Tibial nerve (tissue), 4 donors: Measurements from ENCODE around the gene BTD. TPM values are rescaled to one million over a fixed set of nuclear protein-coding genes. Genes with fewer than 3 reads are reported as not detected.

Experiments used
- DNase-seq, 2 donors: peaks; one replicate each; pipeline ENCODE4 v3.0.0-alpha.2; 2019; ENCODE audit warnings: low spot score in 2 of 2
- H3K27ac ChIP-seq, 4 donors: fragments of 200-600 bp; sonication (generic) in 3 of 4; one replicate each; pipeline ENCODE4 v1.5.1; 2017 to 2019; ENCODE audit warnings: mild to moderate bottlenecking in 1 of 4
- H3K27me3 ChIP-seq, 2 donors: fragments of 200-600 bp; sonication (generic) in 1 of 2; one replicate each; pipeline versions ENCODE4 v1.5.1 to v1.6.0; 2017 to 2019
- H3K36me3 ChIP-seq, 3 donors: fragments of 200-600 bp; sonication (generic); one replicate each; pipeline ENCODE4 v1.5.1; 2018 to 2019
- H3K4me1 ChIP-seq, 4 donors: fragments of 200-600 bp; sonication (generic) in 3 of 4; one replicate each; pipeline ENCODE4 v1.5.1; 2017 to 2019
- H3K4me3 ChIP-seq, 4 donors: fragments of 200-600 bp; sonication (generic) in 3 of 4; one replicate each; pipeline ENCODE4 v1.5.1; 2017 to 2019; ENCODE audit warnings: mild to moderate bottlenecking in 1 of 4, moderate library complexity in 1 of 4
- H3K9me3 ChIP-seq, 4 donors: fragments of 200-600 bp; sonication (generic) in 3 of 4; one replicate each; pipeline ENCODE4 v1.5.1; 2017 to 2019
- EP300 ChIP-seq, 2 donors: sonication (generic); formaldehyde crosslinking; IDR thresholded peaks; one replicate each; pipeline ENCODE4 v1.6.1; 2017; ENCODE audit warnings: antibody characterized with exemption in 2 of 2, mild to moderate bottlenecking in 1 of 2
- POLR2A ChIP-seq, 2 donors: fragments of 450-650 bp; IDR thresholded peaks; one replicate each; pipeline ENCODE4 v1.6.1; 2017; ENCODE audit warnings: antibody characterized with exemption in 2 of 2, mild to moderate bottlenecking in 2 of 2, moderate library complexity in 2 of 2
- WGBS, 2 donors: methylation state at CpG; one replicate each; pipeline ENCODE4 v1.1.5; 2018; 5-methylcytosine and 5-hydroxymethylcytosine counted together
- total RNA-seq, 4 donors: library from RNA; depleted of rRNA; stranded (reverse); fragments of >200 nt; gene quantifications; one replicate each; pipeline ENCODE4 v1.1.0, GENCODE V29; 2016
- TF ChIP-seq, protein P1 (sequence below), 5 experiments: fragments of 200-600 bp in 3 of 5; fragments of 450-650 bp in 2 of 5; sonication (generic) in 3 of 5; IDR thresholded peaks; one replicate each; pipeline ENCODE4 v1.5.1; 2016 to 2019; ENCODE audit warnings: antibody characterized with exemption in 5 of 5, mild to moderate bottlenecking in 3 of 5, moderate library complexity in 2 of 5

BTD gene
- total RNA-seq, 4 donors from 2014 or later = 14.4 to 50.0 (median 40.2) TPM

- Histone ChIP-seq H3K27me3 (no peaks in the 10 kb centered on the region), H3K36me3 (no peaks in the 10 kb centered on the region), H3K4me3 (no peak overlapping the region), H3K27ac (peak overlapping the region in 1 of 4 donors; percentile 77), H3K4me1 (peaks cover 0 to 5% (median 0%) of the 10 kb centered on the region in 4 donors), H3K9me3 (peaks cover 0 to 26% (median 3%) of the 10 kb centered on the region in 4 donors)
- TF ChIP-seq POLR2A (IDR thresholded peaks at IDR 0.05) = no peak
- TF ChIP-seq, protein P1, sequence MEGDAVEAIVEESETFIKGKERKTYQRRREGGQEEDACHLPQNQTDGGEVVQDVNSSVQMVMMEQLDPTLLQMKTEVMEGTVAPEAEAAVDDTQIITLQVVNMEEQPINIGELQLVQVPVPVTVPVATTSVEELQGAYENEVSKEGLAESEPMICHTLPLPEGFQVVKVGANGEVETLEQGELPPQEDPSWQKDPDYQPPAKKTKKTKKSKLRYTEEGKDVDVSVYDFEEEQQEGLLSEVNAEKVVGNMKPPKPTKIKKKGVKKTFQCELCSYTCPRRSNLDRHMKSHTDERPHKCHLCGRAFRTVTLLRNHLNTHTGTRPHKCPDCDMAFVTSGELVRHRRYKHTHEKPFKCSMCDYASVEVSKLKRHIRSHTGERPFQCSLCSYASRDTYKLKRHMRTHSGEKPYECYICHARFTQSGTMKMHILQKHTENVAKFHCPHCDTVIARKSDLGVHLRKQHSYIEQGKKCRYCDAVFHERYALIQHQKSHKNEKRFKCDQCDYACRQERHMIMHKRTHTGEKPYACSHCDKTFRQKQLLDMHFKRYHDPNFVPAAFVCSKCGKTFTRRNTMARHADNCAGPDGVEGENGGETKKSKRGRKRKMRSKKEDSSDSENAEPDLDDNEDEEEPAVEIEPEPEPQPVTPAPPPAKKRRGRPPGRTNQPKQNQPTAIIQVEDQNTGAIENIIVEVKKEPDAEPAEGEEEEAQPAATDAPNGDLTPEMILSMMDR (IDR thresholded peaks at IDR 0.05) = no peak
- TF ChIP-seq EP300 (IDR thresholded peaks at IDR 0.05) = no peak
- 76 to 77% methylated on average over 5 of the region's 5 CpGs for WGBS, 2 donors
- DNase-seq = no peak
Measured at GRCh38 chr3:15656342-15656741, 54.8 kb downstream of the BTD start.

DNA sequence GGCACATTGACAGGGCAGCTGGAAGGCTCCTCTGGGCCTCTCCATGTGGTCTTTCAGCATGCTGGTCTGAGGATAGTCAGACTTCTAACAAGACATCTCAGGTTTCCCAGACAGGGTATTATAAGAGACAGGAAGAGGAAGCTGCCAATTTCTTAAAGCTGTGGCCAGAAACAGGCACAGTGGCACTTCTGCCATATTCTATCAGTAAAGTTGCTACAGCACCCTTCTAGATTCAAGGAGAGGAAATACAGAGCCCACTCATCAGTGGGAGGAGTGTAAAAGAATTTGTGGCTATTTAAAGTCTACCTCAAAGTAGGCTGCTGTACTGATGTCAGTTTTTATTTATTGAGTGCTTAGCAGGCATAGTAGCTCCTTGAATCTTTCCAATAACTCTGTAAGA lies 55.5 kb downstream of the BTD start:
- Histone ChIP-seq H3K27me3 (no peaks in the 10 kb centered on the region), H3K4me1 (peaks cover 0 to 5% (median 0%) of the 10 kb centered on the region in 4 donors), H3K36me3 (no peaks in the 10 kb centered on the region), H3K9me3 (peaks cover 0 to 26% (median 3%) of the 10 kb centered on the region in 4 donors), H3K27ac (no peak overlapping the region), H3K4me3 (no peak overlapping the region)
- no peak for DNase-seq
- TF ChIP-seq, protein P1 (IDR thresholded peaks at IDR 0.05) = no peak
- TF ChIP-seq POLR2A (IDR thresholded peaks at IDR 0.05) (no peak), EP300 (IDR thresholded peaks at IDR 0.05) (no peak)

DNA sequence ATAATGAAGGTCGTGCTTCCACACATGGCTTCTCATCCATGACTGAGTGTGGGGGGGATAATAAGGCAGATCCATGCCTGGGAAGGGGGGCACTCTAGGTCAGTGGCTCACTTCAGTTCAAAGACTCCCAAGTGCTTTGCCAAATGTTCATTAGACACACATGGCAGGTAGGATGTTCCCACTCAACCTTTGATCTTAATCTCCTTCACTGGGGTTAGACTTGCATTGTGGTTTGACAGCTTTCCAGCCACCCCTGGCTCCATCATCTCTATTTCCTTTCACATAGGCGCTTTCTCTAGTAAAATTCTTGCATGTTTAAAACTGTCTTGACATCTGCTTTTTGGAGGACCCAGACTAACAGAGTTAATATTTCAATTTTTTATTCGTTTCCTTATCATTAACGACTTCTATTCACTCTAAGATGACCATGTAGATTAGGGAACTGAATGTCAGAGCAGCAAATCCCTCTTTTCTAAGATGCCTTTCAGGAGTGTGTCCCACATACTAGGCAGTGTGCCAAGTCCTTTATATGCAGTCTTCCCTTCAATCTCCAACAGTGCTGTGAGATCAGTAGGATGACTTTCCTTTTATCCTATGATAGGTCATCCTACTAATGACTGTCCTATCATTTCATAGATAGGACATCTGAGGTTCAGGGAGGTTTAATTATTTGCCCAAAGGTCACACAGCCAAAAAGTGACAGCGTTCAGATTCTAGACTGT lies 57.9 kb downstream of the BTD start:
- WGBS, 2 donors = 51 to 55% methylated on average over 5 of the region's 5 CpGs
- Histone ChIP-seq H3K27me3 (no peaks in the 10 kb centered on the region), H3K27ac (peak overlapping the region in 1 of 4 donors; percentile 17), H3K4me3 (no peak overlapping the region), H3K4me1 (peaks cover 0 to 5% (median 0%) of the 10 kb centered on the region in 4 donors), H3K9me3 (peaks cover 0 to 26% (median 3%) of the 10 kb centered on the region in 4 donors), H3K36me3 (no peaks in the 10 kb centered on the region)
- DNase-seq = no peak
- TF ChIP-seq, protein P1 (IDR thresholded peaks at IDR 0.05) = no peak
- TF ChIP-seq POLR2A (IDR thresholded peaks at IDR 0.05) (no peak), EP300 (IDR thresholded peaks at IDR 0.05) (no peak)

DNA sequence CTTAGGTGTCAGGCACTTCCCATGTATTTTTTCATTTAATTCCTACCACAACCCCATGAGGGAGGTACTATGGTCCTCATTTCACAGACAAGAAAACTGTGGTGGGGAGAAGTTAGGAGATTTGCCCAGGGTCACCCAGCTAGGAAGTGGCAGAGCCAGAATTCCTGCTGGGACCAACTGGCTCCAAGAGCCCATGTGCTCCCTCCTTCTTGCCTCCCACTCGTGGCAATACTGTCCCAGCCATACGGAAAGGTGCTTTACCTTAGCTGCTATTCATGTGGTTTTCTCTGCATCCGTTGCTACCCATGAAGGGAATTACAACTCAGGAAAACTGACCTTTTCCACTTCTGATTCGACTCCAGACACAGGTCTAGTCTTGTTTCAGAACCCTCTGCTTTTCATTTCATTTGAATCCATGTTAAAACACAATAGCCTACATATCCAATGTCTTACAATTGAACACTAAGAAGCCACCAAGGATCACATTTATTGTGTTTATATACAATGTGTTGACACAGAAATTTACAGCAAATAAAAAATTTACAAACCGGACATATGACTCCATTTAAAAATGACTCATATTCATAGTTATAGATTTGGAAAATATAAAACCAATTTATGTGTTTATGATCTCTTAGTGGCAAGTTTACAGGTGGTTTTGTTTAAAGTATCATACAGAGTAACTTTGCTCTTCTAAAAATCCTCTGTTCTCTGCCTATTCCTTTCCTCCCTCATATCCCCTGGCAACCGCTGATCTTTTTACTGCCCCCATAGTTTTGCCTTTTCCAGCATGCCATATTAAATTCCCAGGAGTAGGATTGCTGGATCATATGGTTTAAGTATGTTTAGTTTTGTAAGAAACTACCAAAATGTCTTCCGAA lies 58.8 kb downstream of the BTD start:
- peaks cover 0 to 5% (median 0%) of the 10 kb centered on the region in 4 donors for H3K4me1 ChIP-seq
- no peak overlapping the region for H3K4me3 ChIP-seq
- no peaks in the 10 kb centered on the region for H3K27me3 ChIP-seq
- WGBS, 2 donors = 65 to 78% methylated on average over 7 of the region's 7 CpGs
- DNase-seq = no peak
- H3K36me3 ChIP-seq = peaks cover 0 to 3% (median 0%) of the 10 kb centered on the region in 3 donors
- peaks cover 0 to 24% (median 3%) of the 10 kb centered on the region in 4 donors for H3K9me3 ChIP-seq
- TF ChIP-seq POLR2A (IDR thresholded peaks at IDR 0.05) (no peak), EP300 (IDR thresholded peaks at IDR 0.05) (no peak)
- TF ChIP-seq, protein P1 (IDR thresholded peaks at IDR 0.05) = no peak
- no peak overlapping the region for H3K27ac ChIP-seq

DNA sequence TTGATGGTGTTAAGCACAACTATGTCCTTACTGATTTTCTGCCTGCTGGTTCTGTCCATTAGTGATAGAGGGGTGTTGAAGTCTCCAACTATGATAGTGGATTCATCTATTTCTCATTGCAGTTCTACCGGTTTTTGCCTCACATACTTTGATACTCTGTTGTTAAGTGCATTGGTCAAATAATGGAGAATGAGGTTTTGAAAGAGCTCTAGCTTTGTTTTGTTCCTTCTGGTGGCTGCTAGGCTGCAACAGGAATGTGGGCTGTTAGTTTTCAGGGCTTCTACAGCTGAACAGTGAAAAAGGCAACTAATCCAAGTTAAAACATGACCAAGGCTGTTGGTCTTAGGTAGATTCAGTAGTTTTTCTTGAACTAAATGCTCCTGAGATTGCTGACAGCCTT lies 62.6 kb downstream of the BTD start:
- WGBS, 2 donors = 71% methylated on average over 1 of the region's 1 CpG
- peaks cover 0 to 27% (median 0%) of the 10 kb centered on the region in 3 donors for H3K36me3 ChIP-seq
- H3K4me1 ChIP-seq = peaks cover 0 to 5% (median 0%) of the 10 kb centered on the region in 4 donors
- H3K9me3 ChIP-seq = no peaks in the 10 kb centered on the region
- no peak overlapping the region for H3K27ac ChIP-seq
- DNase-seq = no peak
- no peak for TF ChIP-seq POLR2A (IDR thresholded peaks at IDR 0.05)
- TF ChIP-seq, protein P1 (IDR thresholded peaks at IDR 0.05) = no peak
- no peak for TF ChIP-seq EP300 (IDR thresholded peaks at IDR 0.05)
- H3K27me3 ChIP-seq = no peaks in the 10 kb centered on the region
- no peak overlapping the region for H3K4me3 ChIP-seq
